UCSD-AML1 (cell line): Measurements from ENCODE around the gene PXN.
"Not testable (repeated sequence)": the region's sequence is repeated elsewhere in the genome, so short reads cannot be mapped to it uniquely, and the experiment has no call there.

Experiments used
- DNase-seq: peaks from one replicate; lab custom pipeline; 2025; ENCODE audit not compliant: unreplicated experiment; lab: John Stamatoyannopoulos, UW

Gene PXN

DNA sequence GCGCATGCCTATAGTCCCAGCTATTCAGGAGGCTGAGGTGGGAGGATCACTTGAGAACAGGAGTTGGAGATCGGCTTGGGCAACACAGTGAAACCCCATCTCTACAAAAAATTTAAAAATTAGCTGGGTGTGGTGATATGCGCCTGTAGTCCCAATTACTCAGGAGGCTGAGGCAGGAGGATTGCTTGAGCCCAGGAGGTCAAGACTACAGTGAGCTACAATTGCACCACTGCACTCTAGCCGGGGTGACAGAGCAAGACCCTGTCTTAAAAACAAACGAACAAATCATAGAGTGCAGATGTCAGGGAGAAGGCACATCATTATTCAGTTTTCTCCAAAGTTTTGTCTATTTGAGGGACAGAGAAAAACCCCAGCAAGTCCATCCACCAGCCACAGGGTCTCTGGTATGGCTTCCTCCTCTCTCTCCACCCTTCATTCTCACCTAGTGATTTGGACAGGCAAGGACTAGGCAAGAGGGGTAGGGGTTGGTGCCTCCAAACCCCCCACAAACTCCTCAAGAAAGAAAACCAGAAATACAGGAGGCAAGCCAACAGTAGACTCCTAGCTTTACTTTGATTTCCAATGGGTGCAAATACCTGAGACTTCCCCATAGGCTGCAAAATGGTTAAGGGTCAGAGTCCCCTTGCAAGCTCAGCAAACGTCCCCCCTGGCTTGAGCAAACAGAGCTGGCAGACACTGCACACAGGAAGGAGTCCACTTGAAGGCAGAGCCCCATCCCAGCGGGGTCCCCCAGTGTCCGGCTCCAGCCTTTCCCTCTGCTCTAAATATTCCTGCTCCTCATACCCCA is 38.1 kb downstream of the PXN start:
- no peak for DNase-seq

DNA sequence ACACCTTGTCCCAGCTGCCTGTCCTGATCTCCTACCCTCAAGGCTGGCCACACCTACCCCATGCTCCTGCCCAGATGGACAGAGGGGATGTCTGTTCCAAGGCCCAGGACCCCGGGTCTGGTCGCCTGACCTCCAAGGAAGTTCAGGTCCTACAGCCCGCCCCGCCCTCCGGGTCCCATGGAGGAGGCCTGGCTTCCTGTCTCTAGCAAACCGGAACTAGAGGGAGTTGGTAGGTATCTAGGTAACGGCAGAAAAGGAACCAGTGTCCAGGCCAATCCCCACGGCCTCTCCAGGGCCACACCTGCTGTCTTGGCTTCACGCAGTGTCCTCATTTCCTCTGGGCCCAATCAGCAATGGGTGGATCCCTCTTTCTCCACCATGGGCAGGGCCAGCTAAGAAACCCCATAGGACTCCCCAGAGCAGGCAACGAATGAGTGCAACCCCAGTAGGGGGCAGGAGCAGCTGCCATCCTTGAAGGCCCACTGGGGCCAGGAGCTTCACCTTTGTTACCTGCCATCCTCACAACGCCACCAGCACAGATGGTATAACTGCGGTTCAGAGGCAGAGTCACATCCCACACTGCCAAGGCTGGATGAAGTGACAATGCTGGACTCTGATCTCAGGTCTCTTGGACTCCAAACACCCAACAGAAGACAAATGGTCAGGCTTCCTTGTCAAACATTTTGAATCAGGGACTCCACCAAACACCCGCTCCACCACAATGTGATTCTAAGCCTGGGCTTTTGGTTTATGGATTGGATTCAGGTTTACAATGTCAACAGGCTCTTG is 39.5 kb downstream of the PXN start:
- DNase-seq = peak; percentile 73

DNA sequence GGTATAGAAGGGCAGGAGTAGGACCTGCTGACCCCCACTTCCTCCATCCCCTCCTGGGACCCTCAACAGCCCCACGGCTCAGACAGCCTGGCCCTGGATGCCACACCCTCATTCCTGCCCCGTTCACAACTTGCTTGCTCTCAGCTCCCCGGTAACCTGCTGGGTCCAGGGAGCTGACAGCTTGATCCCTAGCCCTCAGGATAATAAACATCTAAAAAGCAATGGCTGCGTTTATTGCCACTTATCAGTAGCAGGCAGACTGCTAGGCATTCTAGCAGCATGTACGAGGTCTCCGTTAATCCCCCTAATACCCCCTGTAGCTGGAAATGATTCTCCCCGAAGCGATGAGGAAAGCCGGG is 40.4 kb downstream of the PXN start:
- no peak for DNase-seq

DNA sequence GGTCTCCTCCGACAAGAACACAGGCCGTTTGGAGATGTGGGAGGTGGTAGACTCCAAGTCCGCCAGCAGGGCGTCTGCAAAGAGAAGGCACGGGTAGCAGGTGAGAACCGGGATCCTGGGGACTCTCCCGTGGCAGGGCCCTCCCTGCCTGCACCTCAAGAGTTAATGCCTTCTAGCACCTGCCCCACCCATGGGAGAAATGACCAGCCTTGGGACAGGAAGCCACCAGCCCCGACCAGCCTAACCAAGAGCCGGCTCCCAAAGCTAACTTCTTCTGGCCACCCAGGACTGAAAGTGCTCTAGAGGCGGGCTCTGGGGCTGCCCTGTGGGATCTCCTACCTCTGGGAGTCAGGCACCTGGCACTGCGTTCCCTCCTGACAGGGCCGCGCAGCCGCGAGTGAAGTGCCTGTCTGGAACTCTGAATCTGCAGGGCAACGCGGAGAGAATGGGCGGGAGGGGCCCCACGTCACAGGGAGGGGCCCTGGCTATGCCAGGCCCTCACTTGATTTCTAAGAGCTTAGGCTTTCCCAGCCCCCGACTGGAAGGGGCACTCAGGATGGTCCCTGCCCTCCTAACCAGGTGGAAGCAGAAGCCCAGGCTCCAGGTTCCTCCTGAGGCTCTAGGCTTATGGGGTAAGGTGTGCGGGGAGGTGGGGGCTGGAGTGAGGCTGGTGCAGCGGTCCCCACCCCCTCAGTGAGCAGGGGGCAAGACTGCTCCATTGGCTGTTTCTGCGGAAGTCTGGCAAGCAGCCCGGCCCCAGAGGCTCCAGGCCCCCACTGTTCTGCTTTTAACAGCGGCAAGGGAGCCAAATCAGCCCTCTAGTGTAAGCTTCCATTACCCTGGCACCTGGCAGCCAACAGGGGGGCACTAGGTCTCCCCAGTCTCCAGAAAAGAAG is 41.0 kb downstream of the PXN start:
- DNase-seq = no peak

DNA sequence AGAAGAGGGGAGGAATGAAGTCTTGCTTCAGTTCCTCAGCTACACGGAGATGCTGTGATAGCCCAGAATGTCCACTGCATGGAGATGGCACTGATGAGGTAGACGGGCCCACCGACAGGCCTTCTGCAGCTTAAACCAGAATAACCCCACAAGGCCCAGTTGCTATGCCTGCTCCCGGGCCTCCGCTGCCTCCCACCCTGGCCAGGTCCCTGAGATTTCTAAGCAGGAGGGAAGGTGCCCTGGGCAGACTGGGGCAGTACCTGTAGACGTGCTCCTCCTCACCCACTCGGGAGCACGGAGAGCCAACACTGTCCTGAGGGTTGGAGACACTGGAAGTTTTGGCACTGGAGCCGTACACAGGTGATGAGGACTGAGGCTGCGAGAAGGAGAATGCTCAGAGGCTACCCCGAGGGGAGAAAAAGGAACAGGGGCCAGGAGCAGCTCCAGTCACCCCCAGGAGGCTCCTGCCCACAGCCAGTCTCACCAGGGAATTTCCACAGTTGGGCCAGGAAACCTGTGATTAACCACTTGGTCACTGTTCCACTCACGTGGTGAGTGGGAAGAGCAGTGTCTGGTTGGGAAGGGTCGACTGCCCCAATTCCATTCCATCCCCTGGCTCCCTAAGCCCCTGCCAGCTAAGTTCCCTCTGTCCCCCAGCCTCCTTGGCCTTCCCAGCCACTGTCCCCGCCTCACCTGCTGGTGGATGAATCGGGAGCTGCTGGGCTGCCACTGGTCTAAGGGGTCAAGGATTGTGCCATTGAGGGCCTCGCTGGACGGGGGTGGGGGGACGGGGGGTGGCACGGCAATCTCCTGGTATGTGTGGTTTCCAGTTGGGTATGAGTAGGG is 41.8 kb downstream of the PXN start:
- DNase-seq = no peak

DNA sequence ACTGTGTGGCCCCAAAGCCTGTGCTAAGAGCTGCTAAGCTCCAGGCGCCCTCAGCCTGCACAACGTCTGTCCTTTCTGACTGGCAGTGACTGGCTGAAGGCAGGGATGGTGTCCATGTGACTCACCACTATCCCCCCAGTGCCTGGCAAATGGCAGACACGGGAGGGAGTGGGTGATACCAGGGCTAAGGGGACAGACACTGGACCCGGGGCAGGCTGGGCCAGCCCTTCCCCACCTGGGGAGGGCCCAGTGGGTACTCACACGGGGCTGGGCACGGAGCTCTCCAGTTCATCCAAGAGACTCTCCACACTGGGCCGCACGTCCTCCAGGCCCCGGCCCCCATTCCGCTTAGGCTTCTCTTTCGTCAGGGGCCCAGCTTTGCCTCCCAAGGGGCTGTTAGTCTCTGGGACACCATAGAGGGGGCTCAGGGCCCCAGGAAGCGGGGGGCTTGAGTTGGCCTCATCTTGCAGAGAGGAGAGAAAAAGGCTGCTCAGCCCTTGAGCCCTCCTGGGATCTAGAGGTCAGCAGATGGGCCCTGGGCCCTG is 43.2 kb downstream of the PXN start:
- DNase-seq = no peak

DNA sequence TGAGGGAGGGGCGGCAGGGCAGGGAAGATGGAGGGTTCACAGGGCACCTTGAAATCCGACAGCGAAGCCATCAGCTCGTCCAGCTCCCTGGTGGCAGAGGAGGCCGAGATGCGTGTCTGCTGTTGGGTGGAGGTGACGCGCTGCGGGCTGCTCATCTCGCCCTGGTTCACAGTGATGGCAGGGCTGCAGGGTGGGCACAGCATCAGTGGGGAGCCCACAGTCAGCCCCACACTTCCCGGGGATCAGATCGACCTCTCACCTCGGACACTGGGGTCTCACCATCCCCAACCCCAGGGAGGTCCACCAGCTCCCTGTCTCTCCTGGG is 44.0 kb downstream of the PXN start:
- no peak for DNase-seq

DNA sequence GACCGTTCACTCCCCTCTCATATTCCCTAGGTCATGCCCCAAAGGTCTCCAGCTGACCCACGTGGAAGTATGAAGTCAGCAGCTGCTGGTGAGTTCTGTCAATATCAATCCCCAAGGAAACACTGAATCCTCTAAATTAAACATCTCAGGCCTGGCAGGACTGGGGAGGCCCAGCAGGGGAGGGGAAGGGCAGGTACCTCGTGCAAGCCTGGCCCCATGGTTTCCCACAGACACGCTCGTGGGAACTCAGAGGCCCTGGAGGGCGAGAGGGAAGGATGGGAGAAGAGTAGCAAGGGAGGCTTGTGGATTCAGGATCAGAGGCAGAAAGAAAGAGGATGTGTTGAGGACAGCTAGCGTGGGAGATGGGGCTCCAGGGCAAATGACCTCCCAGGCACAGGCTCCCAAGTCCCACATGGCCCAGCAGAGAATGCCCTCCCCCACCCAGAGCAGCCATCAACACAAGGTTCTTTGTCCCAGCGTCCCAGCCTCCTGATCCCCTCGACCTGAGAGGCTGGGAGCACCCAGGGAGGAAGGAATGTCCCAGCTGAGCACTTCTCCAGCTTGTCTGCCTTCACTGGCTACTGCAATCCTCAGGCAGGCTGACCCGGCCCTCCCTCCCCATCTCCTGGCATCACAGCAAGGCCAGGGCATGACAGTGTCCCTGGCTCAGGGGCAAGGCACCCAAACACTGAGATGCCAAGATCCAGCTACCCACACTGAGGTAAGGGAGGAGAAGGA is 44.5 kb downstream of the PXN start:
- DNase-seq = no peak

DNA sequence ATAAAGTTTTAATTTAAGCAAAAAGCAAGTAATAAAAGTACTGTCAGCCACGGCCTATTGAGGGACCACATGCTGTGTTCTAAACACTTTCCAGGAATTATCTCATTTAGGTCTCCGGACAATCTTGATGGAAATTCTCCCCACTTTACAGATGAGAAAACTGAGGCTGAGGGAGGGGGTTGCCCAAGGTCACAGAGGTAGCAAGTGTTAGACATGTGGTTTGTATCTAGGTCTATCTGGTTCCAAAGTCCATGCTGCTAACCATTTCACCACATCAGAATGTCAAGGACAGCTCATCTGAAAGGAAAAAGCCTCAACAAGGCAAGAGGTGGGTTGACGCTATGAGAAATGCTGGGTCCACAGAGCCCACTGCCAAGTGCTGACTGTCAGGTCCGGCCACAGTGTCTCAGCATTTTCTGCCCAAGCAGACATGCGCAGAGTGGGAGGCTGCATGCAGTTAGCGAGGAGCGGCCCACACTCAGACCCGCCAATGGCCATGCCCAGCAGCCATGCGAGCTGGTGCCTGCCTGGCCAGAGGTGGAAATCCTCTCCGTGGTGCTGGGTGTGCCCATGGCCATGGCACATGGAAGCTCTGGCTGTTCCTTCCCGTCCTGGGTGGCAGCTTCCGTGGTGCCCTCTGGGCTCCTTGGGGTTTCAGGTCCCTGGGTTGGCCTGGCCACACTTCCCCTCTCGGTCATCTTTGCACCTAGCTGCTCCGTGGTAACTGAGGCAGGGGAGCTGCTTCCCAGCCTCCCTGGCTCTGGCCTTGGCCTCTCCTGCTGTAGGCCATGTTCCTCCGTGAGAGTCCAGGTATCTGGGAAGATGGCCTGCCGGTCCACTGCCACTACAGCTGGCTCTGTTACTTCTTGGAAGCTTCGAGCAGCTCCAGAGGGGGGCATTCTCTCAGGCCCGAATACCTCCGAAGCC is 46.6 kb downstream of the PXN start:
- no peak for DNase-seq

DNA sequence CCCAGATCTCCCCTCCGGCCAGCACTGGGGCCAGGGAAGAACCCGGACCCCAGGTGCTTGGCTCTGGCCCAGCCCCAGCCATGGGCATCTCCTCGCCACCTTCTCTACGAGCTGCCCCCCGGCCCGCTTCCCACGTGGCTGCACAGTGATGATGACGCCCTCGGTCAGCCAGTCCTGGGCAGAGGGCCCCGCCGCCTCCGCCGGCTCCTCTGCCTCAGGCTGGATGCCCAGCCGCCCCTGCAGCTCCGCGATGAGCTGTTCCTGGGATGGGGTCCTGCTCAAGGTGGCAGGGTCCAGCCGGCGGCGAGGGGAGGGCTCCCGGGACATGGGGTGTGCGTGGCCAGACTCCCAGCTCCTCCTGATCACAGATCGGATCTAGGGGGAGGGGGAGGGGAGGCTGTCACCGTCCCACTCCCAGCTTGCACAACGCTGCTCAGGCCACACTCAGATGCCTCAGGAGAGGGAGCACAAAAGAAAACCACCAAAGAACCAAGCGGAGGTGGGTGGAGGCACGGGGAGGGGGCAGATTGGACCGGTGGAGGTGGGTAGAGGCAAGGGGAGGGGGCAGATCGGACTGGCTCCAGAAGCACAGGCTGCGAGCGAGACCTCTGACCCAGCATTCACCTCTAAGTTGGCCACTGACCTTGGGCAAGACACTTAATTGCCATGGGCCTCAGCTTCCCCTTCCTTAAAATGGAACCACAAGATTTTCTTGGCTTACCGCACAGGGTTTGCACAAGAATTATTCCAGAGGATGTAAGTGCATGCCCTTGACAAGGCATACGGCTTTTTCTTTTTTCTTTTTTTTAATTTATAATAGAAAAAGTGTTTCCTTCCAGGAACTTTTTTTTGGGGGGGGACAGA is 48.6 kb downstream of the PXN start:
- DNase-seq = no peak

DNA sequence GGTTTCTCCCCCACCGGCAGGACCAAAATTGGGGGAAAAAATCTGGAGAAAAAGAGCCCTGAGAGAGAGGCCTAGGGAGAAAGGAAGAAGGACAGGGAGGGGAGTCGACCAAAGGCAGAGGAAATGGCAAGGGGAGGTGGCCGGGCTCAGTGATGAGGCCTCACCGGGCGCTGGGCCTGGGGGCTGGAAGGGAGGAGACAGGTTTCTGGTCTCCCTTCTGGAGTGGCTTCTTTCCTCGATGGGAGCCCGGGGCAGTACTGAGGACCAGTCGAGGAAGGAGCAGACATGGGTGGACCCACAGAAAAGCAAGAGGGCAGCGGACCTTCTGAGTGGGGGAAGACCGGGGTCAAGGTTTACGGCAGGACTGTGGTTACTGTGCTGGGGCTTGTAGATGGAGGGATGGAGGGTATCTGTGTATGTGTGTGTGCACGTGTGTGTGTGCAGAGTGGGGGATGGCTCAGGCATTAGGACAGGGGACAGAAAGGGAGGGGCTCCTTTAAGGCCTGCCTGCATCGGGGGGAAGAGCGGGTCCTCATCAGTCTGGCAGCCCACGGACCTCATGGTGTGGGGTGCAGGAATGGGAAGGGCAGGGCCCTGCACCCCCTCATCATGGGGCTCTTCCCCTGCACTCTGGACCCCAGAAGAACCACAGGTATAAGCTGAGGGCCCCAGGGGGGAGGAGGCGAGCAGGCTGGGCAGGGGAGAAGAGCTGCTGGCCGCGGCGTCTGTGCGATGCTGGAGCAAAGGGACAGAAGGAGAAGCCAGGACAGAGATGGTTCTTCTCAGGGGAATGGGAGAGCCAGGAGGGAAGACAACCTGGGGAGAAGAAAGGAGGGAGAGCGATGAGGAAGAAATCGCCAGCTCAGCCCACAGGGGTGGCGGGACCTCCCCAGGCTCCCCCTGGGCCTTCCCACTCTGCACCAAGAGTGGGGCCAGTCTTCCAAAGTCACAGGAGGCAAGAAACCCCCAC is 49.5 kb downstream of the PXN start:
- no peak for DNase-seq

DNA sequence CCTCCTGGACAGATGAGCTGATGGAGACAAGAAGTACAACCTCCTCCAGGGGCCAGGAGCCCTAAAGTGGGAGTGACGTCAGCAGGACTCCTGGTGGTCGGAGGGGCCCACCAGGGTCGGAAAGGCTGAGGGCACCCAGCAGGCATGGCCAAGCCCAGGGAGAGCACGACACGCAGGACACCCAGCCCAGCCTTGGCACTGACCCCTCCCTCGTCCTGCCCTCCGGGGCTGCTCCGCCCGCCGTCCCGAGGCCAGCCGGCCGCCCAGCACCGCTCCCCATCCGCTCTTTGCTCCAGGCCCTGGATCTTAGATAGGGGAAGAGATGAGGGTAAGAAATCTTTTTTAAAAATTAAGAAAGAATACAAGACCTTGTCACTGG is 50.2 kb downstream of the PXN start:
- DNase-seq = no peak

DNA sequence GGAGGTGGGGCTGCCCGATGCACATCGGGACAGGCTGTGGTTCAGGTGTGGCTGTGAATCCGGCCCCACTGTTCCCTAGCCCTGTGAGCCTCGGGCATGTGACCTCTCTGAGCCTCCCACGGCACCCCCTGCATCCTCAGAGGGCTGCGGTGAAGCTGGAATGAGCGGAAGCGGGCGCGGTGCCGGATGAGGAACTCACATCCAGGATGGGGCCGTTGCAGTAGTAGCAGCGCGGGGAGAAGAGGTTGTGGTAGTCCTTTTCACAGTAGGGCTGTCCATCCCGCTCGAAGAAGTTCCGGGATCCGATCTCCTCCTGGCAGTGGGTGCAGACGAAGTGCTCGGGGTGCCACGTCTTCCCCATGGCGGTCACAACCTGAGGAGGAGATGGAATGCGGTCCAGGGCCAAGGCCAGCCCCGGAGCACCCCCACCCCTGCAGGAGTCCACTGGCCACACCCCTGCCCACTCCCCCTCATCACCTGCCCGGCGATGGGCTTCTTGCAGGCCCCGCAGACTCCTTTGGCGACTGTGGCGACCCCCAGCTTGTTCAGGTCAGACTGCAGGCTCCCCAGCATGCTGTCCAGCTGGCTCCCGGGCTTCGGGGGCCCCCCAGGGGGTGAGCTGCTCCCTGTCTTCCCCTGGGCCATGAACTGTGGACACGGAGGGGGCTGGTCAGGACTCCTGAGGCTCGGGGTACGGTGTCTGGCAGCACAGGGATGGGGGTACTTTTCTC is 50.7 kb downstream of the PXN start:
- DNase-seq = no peak

DNA sequence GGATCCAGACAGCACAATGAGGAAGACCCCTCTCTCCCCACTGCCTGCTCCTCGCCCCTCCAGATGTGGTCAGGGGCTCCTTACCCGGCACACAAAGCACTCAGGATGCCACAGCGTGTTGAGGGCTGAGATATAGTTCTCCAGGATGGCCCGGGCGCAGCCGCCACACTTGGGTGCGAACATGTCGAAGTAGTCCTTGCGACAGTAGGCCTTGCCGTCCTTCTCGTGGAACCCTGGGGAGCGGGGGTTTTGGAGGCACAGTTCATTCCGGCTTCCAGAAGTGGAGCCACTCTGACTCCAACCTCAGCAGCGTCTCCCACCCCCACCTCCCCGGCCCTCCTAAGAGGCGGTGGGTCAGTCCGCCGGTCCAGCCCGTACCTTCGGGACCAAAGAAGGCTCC is 51.8 kb downstream of the PXN start:
- DNase-seq = no peak

DNA sequence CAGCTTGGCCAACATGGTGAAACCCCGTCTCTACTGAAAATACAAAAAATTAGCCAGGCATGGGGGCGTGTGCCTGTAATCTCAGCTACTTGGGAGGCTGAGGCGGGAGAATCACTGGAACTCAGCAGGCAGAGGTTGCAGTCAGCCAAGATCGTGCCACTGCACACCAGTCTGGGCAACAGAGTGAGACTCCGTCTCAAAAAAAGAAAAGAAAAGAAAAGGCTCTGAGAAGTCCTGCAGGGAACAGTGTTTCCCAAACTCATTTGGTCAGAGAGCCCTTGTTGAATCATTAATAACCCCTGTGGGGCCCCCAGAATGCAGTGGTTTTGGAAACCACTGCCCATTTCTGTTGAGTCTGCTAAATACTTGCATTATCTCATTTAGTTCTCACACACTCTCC is 52.3 kb downstream of the PXN start:
- DNase-seq = not testable (repeated sequence)

DNA sequence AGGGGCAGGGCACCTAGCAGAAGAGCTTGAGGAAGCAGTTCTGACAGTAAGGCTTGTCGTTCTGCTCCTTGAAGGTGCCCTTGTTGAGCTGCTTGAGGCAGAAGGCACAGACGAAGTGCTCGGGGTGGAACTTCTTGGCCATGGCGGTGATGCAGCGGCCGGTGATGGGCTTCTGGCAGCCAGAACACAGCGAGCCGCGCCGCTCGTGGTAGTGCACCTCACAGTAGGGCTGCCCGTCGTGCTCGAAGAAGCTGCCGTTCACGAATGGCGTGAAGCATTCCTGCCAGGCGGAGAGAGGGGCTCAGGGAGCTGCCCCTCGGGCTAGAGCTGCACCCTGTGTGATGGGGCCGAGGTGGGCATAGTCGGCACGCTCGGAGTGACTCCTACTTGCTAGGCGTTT is 53.2 kb downstream of the PXN start:
- no peak for DNase-seq
